NCI-H526 (cell line): ENCODE data around the gene AMZ2.

Experiments used
- DNase-seq, 2 experiments: peaks; one replicate each; lab custom pipeline; 2025; lab: John Stamatoyannopoulos, UW

AMZ2 gene

DNA sequence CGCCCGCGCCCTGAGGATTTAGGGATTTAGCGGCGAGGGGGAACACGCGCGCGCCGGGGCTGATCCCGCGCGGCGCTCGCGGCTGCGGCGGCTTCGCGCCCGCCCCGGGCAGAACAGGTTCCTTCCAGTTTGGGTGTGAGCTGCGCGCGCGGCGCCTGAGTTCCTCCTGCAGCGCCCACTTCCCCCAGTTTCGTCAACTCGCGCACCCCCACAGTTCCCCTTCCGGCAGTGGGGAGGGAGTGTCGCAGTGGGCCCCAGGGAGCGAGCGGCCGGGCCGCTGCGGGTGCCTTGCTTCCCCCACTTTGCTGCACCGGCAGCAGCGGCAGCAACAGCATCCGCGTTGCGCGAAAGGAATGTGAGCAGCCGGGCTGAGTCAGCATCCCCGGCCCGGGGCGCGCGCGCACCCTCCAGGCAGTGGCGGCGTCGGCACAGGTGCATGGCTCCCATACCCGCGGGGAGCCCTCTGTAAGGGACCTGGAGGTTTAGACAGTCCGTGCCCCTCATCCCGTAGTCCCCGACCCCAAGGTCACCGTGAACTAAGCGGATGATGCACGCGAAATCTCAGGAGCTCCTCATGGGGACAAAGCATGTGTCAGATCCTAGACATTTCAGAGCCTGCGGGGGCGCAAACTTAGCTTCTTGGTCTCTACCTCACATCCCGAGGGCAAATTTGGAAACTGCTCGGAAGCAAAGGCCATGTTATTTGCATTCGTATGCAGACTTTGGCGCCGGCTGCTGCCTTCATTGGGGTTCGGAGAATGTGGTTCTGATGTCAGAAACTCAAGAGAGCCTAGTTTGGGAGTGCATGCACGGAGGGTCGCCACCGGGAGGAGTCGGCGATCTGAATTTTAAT is 44.2 kb downstream of the AMZ2 start:
- peak; percentile 62 to 89 for DNase-seq

GRCh38 chr17:68292689-68293040 is 44.8 kb downstream of the AMZ2 start:
- no peak for DNase-seq

GRCh38 chr17:68293490-68294195 is 45.8 kb downstream of the AMZ2 start:
- DNase-seq: no peak

DNA sequence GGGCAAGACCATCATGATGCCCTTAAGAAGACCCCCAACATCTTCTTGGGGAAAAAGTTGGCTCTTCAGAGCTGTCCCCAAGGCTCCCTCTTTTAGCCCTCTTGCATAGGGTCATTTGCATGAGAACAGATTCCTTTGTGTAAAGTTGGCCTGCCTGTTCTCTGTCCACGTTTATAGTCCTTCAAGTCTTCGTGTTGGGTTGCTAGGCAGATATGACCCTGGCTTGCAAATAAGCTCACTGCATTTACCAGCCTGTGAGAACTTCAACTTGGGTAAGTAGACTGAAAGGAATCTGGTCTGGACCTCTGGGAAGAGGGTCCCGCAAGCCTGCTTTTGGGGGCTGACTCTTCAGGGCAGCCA is 46.3 kb downstream of the AMZ2 start:
- peak; percentile 70 to 71 for DNase-seq

- no peak for DNase-seq
Measured at GRCh38 chr17:68294617-68295016, 46.8 kb downstream of the AMZ2 start.

GRCh38 chr17:68295086-68295485 is 47.2 kb downstream of the AMZ2 start:
- no peak for DNase-seq

GRCh38 chr17:68296217-68297191 is 48.7 kb downstream of the AMZ2 start:
- DNase-seq: no peak

DNA sequence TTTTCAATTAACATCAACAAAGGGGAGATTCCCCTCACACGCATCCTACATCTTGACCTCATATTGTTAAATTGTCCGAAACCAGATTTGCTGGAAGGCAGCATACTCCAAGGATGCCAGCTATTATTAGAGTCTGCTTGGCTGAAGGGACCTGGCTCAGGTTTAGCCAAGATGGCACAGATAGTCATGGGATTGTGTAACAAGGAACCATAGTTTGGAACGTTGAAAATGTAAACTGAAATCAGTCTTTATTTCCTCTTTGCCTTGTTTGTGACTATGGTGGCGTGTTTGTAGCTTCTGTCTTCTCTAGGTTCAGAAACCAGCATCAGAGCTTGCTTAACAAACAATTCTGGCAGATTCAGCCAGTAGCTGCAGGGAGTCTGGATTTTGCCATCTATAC is 49.4 kb downstream of the AMZ2 start:
- no peak for DNase-seq

DNA sequence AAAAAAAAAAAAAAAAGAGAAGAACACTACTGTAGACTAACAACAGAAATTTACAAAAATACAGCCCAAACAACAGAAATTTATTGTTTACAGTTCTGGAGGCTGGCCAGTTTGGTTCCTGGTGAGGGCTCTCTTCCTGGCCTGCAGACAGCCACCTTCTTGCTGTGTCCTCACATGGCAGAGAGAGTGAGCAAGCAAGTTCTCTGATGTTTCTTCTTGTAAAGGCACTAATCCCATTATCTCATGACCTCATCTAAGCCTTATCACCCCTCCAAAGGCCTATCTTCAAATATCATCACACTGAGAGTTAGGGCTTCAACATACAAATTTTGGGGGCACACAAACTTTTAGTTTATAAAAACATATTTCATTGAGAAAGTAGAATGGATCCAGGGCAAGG is 50.8 kb downstream of the AMZ2 start:
- no peak for DNase-seq

GRCh38 chr17:68299817-68300216 is 52.0 kb downstream of the AMZ2 start:
- no peak for DNase-seq

DNA sequence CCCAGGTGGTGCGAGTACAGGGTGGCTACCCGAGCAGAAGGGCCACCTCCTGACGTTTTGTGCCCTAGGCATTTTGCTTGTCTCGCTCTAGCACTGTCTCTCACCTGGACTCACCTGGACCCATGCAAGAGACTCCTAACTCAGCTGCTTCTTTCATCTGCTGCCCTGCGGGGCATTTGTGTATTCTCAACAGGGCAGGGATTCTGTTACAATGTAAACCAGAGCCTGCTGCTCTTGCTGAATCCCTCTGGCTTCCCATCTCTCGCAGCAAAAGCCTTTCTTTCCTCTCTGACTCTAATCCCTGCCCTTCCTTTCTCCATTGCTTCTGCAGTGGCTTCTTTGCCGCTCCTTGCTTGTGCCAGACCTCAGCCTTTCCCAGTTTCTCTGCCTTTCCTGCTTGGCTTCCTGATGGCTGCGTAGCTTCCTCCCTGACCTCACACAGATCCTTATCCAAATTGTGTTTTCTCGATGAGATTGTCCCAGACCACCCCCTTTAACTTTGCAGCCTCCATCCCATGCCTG is 53.7 kb downstream of the AMZ2 start:
- DNase-seq: peak; percentile 86

- DNase-seq: no peak
Measured at GRCh38 chr17:68302066-68302564, 54.3 kb downstream of the AMZ2 start.

DNA sequence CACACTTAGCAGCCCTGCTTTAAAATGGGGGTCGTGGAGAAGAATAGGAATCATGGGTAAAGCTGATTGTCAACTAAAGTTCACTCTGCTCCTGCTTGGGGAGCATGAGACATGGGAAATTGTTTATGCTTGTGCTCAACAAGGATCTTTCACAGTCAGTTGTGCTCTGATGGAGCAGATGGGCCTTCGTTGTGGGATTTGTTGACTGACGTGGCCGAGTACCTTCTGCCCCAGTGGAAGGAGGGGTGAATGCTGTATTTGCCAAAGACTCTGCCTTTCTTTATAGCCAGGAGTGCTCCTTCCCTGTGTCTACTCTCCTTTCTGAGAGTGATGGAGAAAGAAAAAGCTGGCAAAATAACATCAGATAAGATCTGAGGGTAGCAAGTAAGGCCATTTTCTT is 54.8 kb downstream of the AMZ2 start:
- no peak for DNase-seq

- peak; percentile 7 to 13 for DNase-seq
Measured at GRCh38 chr17:68304706-68305105, 56.9 kb downstream of the AMZ2 start.

DNA sequence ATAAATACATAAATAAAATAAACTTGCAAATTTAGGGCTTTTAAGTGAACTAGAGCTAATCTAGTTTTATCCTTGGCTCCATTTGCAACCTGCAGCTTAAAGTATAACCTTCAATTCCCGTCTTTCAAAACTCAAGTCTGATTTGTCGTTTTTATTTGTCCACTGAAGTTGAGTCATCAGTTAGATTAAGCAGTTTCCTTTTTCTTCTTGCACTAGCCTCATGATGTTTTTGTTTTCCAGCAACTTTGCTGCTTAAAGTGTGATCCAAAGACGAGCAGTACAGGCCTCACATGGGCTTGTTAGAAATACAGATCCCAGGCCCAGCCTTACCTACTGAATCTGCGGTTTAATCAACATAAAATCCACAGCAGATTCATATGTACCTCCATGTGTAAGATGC is 57.3 kb downstream of the AMZ2 start:
- no peak for DNase-seq
